HepG2 (cell line): Measurements from ENCODE around the gene NCMAP. TPM values are rescaled to one million over a fixed set of nuclear protein-coding genes. Genes with fewer than 3 reads are reported as not detected.

ENCODE experiments used
- ATAC-seq: fragments of 200-7000 bp; cut with Tn5 transposase; 3 replicates; pipeline ENCODE4 v1.9.1; 2020; ENCODE audit warnings: mild to moderate bottlenecking, moderate library complexity
- BruUV-seq: library from RNA; stranded (reverse); fragments of 400-500 nt; replicated peaks from 2 replicates; lab custom pipeline; 2021; lab: Mats Ljungman, UMichigan
- CTCF ChIA-PET: fragments of 300-600 bp; formaldehyde crosslinking; extraction: SDS; loops from one replicate; lab custom pipeline; 2021; ENCODE audit warnings: low total read pairs, inconsistent platforms, low intra/inter-chr PET ratio; lab: Yijun Ruan, JAX
- POLR2A ChIA-PET: fragments of 350-600 bp; sonication (Branson Sonifier 250); formaldehyde crosslinking; loops from one replicate; lab custom pipeline; 2020; ENCODE audit warnings: antibody characterized with exemption, inconsistent platforms; lab: Yijun Ruan, JAX
- DNase-seq: peaks from one replicate; pipeline ENCODE4 v3.0.0-alpha.2; 2015; ENCODE audit warnings: low spot score
- FAIRE-seq: peaks from 3 replicates; lab custom pipeline; 2011; peaks lifted over from hg19 to GRCh38; lab: Jason Lieb, UNC
- H2AFZ ChIP-seq: one replicate; pipeline ENCODE4 v1.6.1; 2011; ENCODE audit warnings: low read length, inconsistent platforms
- H3K27ac ChIP-seq: fragments of 300-600 bp; 3 replicates; pipeline ENCODE4 v1.8.0; 2011; ENCODE audit warnings: mixed run types, mild to moderate bottlenecking, mixed read lengths, low read length, inconsistent platforms; ENCODE audit not compliant: insufficient read depth; ENCODE audit errors: extremely low read length
- H3K27me3 ChIP-seq, 2 experiments: fragments of 200-600 bp in 1 of 2; 2 replicates in 1 of 2; 3 replicates in 1 of 2; pipeline versions ENCODE4 v1.6.0 to v1.8.0; 2011; ENCODE audit warnings: low read length in 2 of 2, mild to moderate bottlenecking in 2 of 2, moderate library complexity in 2 of 2, inconsistent platforms in 1 of 2; ENCODE audit not compliant: insufficient read depth in 2 of 2, control insufficient read depth in 1 of 2
- H3K36me3 ChIP-seq, 2 experiments: fragments of 200-600 bp in 1 of 2; replicated peaks in 1 of 2; 2 replicates in 1 of 2; 3 replicates in 1 of 2; pipeline versions ENCODE4 v1.5.1 to v1.8.0; 2011; ENCODE audit warnings: low read length in 2 of 2, inconsistent platforms in 1 of 2; ENCODE audit not compliant: insufficient read depth in 2 of 2, control insufficient read depth in 1 of 2
- H3K4me1 ChIP-seq: 2 replicates; pipeline ENCODE4 v1.5.1; 2012; ENCODE audit warnings: low read length, inconsistent platforms; ENCODE audit not compliant: insufficient read depth
- H3K4me2 ChIP-seq: 2 replicates; pipeline ENCODE4 v1.6.0; 2011; ENCODE audit warnings: low read depth, low read length, inconsistent platforms
- H3K4me3 ChIP-seq, 3 experiments: fragments of 200-600 bp in 1 of 3; sonication (generic), shearing (Covaris generic) in 1 of 3; replicated peaks in 1 of 3; 2 replicates each; pipeline ENCODE4 v1.5.1; 2011 to 2016; ENCODE audit warnings: low read length in 3 of 3, inconsistent platforms in 2 of 3, low read depth in 2 of 3, mild to moderate bottlenecking in 2 of 3, control low read depth in 1 of 3, mixed read lengths in 1 of 3; ENCODE audit not compliant: insufficient read depth in 1 of 3
- H3K79me2 ChIP-seq: one replicate; pipeline ENCODE4 v1.6.1; 2011; ENCODE audit warnings: low read length, inconsistent platforms; ENCODE audit not compliant: insufficient read depth
- H3K9ac ChIP-seq: 2 replicates; pipeline ENCODE4 v1.6.0; 2011; ENCODE audit warnings: mild to moderate bottlenecking, low read depth, low read length, inconsistent platforms; ENCODE audit not compliant: insufficient read depth
- H3K9me3 ChIP-seq: 2 replicates; pipeline ENCODE4 v1.5.1; 2012; ENCODE audit warnings: mild to moderate bottlenecking, low read length
- H4K20me1 ChIP-seq: 2 replicates; pipeline ENCODE4 v1.6.0; 2011; ENCODE audit warnings: inconsistent platforms, mild to moderate bottlenecking, low read length, moderate library complexity; ENCODE audit not compliant: insufficient read depth
- DNMT3B ChIP-seq: conservative IDR thresholded peaks from 2 replicates; pipeline ENCODE4 v1.6.1; 2016; ENCODE audit warnings: missing biosample characterization, control low read depth
- GATA4 ChIP-seq: sonication (generic); IDR thresholded peaks from 2 replicates; pipeline ENCODE4 v1.6.1; 2016; ENCODE audit warnings: antibody characterized with exemption, low read depth, borderline replicate concordance
- GATAD1 ChIP-seq: IDR thresholded peaks from 2 replicates; pipeline ENCODE4 v1.6.1; 2016; ENCODE audit warnings: missing genetic modification reagents, missing compliant biosample characterization
- MTF1 ChIP-seq: sonication (generic); formaldehyde crosslinking; IDR thresholded peaks from 2 replicates; pipeline ENCODE4 v1.5.0; 2020; ENCODE audit warnings: missing genetic modification reagents
- SP1 ChIP-seq, 2 experiments: fragments of 450-650 bp in 1 of 2; sonication (generic) in 1 of 2; formaldehyde crosslinking in 1 of 2; IDR thresholded peaks; 2 replicates each; pipeline versions ENCODE4 v1.4.0 to v1.6.1; 2016 to 2020; ENCODE audit warnings: missing genetic modification reagents in 1 of 2
- ZMAT3 ChIP-seq: sonication (generic); formaldehyde crosslinking; conservative IDR thresholded peaks from 2 replicates; pipeline ENCODE4 v1.7.0; 2021; ENCODE audit warnings: missing genetic modification reagents
- ZMYM3 ChIP-seq: sonication (generic); formaldehyde crosslinking; IDR thresholded peaks from 2 replicates; pipeline ENCODE4 v1.5.1; 2020; ENCODE audit warnings: mild to moderate bottlenecking, missing genetic modification reagents
- ZNF672 ChIP-seq: sonication (generic); formaldehyde crosslinking; IDR thresholded peaks from 2 replicates; pipeline ENCODE4 v1.8.1; 2022; ENCODE audit warnings: missing genetic modification reagents
- ZNF703 ChIP-seq: sonication (generic); formaldehyde crosslinking; IDR thresholded peaks from 2 replicates; pipeline ENCODE4 v1.5.1; 2020; ENCODE audit warnings: missing genetic modification reagents, mild to moderate bottlenecking, moderate library complexity, borderline replicate concordance
- ZNF749 ChIP-seq: sonication (generic); formaldehyde crosslinking; IDR thresholded peaks from 2 replicates; pipeline ENCODE4 v1.8.0; 2022; ENCODE audit warnings: mild to moderate bottlenecking, missing genetic modification reagents, moderate library complexity, borderline replicate concordance
- ZNF83 ChIP-seq: sonication (generic); formaldehyde crosslinking; IDR thresholded peaks from 2 replicates; pipeline ENCODE4 v1.4.0; 2020; ENCODE audit warnings: missing genetic modification reagents, mild to moderate bottlenecking, borderline replicate concordance
- WGBS: methylation state at CpG from one replicate; pipeline ENCODE4 v1.1.6; 2017; ENCODE audit warnings: low lambda C conversion rate; 5-methylcytosine and 5-hydroxymethylcytosine counted together
- in situ Hi-C: cut with HindIII; loops from 2 replicates; pipeline ENCODE4 v1.10.0; 2017; ENCODE audit warnings: low pct_unique_long_range_greater_than_20kb; ENCODE audit not compliant: extremely low pct_ligation_motif_present
- intact Hi-C: fragments of 100-400 bp; cut with micrococcal nuclease; formaldehyde crosslinking; loops from one replicate; pipeline ENCODE4 v1.10.0; 2022; ENCODE audit not compliant: unreplicated experiment
- polyA plus RNA-seq, 8 experiments: library from polyadenylated mRNA; depleted of rRNA in 3 of 8; stranded (reverse) in 7 of 8; unstranded in 1 of 8; fragments of >200 nt; fragmentation: Illumina TruSeq in 4 of 8; extraction: Trizol in 4 of 8; gene quantifications; 2 replicates each; pipeline versions ENCODE4 v1.2.1 to v1.2.3, GENCODE V29; 2011 to 2016; ENCODE audit warnings: low read depth in 4 of 8, missing spikeins in 1 of 8, mixed read lengths in 1 of 8; ENCODE audit not compliant: insufficient read depth in 1 of 8
- total RNA-seq, 5 experiments: library from RNA; depleted of rRNA; stranded (reverse); fragments of >200 nt; fragmentation: Illumina TruSeq; extraction: Trizol; gene quantifications; 2 replicates each; pipeline ENCODE4 v1.2.3, GENCODE V29; 2016; ENCODE audit warnings: low read depth in 1 of 5
- TF ChIP-seq, protein P1 (sequence below): IDR thresholded peaks from 2 replicates; pipeline ENCODE4 v1.6.1; 2016; ENCODE audit warnings: low read depth, borderline replicate concordance
- TF ChIP-seq, protein P2 (sequence below): sonication (generic); formaldehyde crosslinking; IDR thresholded peaks from 2 replicates; pipeline ENCODE4 v1.4.0; 2020; ENCODE audit warnings: missing genetic modification reagents; ENCODE audit errors: not compliant biosample characterization
- TF ChIP-seq, protein P3 (sequence below): sonication (generic); formaldehyde crosslinking; IDR thresholded peaks from 2 replicates; pipeline ENCODE4 v1.4.0; 2020; ENCODE audit warnings: missing genetic modification reagents
- TF ChIP-seq, protein P4 (sequence below): sonication (generic); formaldehyde crosslinking; IDR thresholded peaks from 2 replicates; pipeline ENCODE4 v1.4.0; 2020; ENCODE audit warnings: missing genetic modification reagents, mild to moderate bottlenecking, borderline replicate concordance
- TF ChIP-seq, protein P5 (sequence below): sonication (generic); formaldehyde crosslinking; IDR thresholded peaks from 2 replicates; pipeline ENCODE4 v1.4.0; 2020; ENCODE audit warnings: mild to moderate bottlenecking, missing genetic modification reagents
- TF ChIP-seq, protein P6 (sequence below): sonication (generic); formaldehyde crosslinking; IDR thresholded peaks from 2 replicates; pipeline ENCODE4 v1.4.0; 2020; ENCODE audit warnings: missing genetic modification reagents, borderline replicate concordance

NCMAP gene
- total and polyA plus RNA-seq, 2 of the 13 experiments (the other 11 are each of a cell fraction or from before 2014, with no cell fraction given), result 2.7 to 20.0 TPM

DNA sequence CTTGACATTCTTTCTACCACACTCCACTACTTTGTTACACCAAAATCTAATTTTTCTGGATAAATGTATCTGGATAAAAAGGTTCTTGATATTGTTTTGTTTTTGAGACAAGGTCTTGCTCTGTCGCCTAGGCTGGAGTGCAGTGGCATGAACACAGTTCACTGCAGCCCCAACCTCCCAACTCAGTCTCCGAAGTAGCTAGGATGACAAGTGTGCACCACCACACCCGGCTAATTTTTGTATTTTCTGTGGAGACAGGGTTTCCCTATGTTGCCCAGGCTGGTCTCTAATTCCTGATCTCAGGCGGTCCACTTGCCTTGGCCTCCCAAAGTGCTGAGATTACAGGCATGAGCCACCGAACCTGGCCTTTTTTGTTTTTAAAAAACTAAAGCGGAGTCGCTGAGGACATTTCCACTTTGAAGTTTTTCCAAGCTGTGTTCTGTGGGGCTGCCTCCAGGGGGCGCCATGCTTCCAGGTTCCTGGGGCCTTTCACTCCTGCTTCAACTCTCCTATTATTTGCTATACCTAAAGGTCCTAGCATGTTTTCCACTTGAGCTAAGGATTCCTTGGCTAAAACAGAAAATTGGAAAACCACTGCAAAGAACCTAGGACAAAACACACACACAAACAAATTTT lies 14.1 kb upstream of the NCMAP start:
- in situ Hi-C loops (loop anchor here (10.0 kb wide), 1 partner anchor 93 kb away; no protein-coding TSS in a partner anchor), intact Hi-C loops (loop anchor here (1.0 to 5.0 kb wide), 2 partner anchors 45 to 95 kb away; no protein-coding TSS in a partner anchor)
- Histone ChIP-seq H3K79me2 (no peaks in the 10 kb centered on the region), H3K27ac (peak overlapping the region; percentile 94), H3K27me3 (no peaks in the 10 kb centered on the region), H3K9ac (peak overlapping the region; percentile 50), H3K4me3 (peak overlapping the region; percentile 10 to 51 (median 47); a peak in 5 of 6 replicates), H4K20me1 (no peaks in the 10 kb centered on the region), H3K9me3 (no peaks in the 10 kb centered on the region), H3K4me2 (peak overlapping the region; percentile 74), H2AFZ (no peak overlapping the region), H3K36me3 (no peaks in the 10 kb centered on the region), H3K4me1 (peaks cover 64% of the 10 kb centered on the region)
- ChIA-PET CTCF (interaction anchor here (0.7 to 1.9 kb wide), 2 partner anchors 45 to 383 kb away, joined by 3 to 8 read pairs; no protein-coding TSS in a partner anchor), POLR2A (interaction anchor here (0.8 to 3.0 kb wide), 12 partner anchors 7 to 183 kb away, joined by 3 to 15 read pairs (median 9); partner anchors contain the start of genes NCMAP, NIPAL3 and RCAN3)
- FAIRE-seq, result no peak
- 11% methylated on average over 8 of the region's 8 CpGs for WGBS
- ATAC-seq, result peak; percentile 67
- BruUV-seq, result no TSS peak
- DNase-seq, result peak; percentile 25
- TF ChIP-seq ZNF672 (no peak), MTF1 (CRISPR knock-in tag) (no peak), ZMAT3 (CRISPR knock-in tag) (peak; percentile 44; the same call in 1 of the 2 replicates), ZMYM3 (peak; percentile 35; the same call in 1 of the 2 replicates), DNMT3B (CRISPR knock-in tag) (no peak), SP1 (IDR thresholded peaks at IDR 0.05) (no peak), SP1 (CRISPR knock-in tag; IDR thresholded peaks at IDR 0.05) (no peak), ZNF703 (CRISPR knock-in tag) (no peak), GATA4 (no peak), ZNF749 (no peak), ZNF83 (CRISPR knock-in tag) (no peak), GATAD1 (CRISPR knock-in tag) (no peak)
- TF ChIP-seq, protein P1, sequence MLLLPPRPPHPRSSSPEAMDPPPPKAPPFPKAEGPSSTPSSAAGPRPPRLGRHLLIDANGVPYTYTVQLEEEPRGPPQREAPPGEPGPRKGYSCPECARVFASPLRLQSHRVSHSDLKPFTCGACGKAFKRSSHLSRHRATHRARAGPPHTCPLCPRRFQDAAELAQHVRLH (CRISPR knock-in tag), result peak; percentile 30; the same call in 1 of the 2 replicates
- TF ChIP-seq, protein P2, sequence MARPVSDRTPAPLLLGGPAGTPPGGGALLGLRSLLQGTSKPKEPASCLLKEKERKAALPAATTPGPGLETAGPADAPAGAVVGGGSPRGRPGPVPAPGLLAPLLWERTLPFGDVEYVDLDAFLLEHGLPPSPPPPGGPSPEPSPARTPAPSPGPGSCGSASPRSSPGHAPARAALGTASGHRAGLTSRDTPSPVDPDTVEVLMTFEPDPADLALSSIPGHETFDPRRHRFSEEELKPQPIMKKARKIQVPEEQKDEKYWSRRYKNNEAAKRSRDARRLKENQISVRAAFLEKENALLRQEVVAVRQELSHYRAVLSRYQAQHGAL (CRISPR knock-in tag), result no peak
- TF ChIP-seq, protein P3, sequence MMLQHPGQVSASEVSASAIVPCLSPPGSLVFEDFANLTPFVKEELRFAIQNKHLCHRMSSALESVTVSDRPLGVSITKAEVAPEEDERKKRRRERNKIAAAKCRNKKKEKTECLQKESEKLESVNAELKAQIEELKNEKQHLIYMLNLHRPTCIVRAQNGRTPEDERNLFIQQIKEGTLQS, result no peak
- TF ChIP-seq, protein P4, sequence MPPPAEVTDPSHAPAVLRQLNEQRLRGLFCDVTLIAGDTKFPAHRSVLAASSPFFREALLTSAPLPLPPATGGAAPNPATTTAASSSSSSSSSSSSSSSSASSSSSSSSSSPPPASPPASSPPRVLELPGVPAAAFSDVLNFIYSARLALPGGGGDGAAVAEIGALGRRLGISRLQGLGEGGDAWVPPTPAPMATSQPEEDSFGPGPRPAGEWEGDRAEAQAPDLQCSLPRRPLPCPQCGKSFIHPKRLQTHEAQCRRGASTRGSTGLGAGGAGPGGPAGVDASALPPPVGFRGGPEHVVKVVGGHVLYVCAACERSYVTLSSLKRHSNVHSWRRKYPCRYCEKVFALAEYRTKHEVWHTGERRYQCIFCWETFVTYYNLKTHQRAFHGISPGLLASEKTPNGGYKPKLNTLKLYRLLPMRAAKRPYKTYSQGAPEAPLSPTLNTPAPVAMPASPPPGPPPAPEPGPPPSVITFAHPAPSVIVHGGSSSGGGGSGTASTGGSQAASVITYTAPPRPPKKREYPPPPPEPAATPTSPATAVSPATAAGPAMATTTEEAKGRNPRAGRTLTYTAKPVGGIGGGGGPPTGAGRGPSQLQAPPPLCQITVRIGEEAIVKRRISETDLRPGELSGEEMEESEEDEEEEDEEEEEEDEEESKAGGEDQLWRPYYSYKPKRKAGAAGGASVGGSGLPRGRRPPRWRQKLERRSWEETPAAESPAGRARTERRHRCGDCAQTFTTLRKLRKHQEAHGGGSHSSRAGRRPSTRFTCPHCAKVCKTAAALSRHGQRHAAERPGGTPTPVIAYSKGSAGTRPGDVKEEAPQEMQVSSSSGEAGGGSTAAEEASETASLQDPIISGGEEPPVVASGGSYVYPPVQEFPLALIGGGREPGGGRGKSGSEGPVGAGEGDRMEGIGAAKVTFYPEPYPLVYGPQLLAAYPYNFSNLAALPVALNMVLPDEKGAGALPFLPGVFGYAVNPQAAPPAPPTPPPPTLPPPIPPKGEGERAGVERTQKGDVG (CRISPR knock-in tag), result no peak
- TF ChIP-seq, protein P5, sequence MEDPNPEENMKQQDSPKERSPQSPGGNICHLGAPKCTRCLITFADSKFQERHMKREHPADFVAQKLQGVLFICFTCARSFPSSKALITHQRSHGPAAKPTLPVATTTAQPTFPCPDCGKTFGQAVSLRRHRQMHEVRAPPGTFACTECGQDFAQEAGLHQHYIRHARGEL (CRISPR knock-in tag), result no peak
- TF ChIP-seq, protein P6, sequence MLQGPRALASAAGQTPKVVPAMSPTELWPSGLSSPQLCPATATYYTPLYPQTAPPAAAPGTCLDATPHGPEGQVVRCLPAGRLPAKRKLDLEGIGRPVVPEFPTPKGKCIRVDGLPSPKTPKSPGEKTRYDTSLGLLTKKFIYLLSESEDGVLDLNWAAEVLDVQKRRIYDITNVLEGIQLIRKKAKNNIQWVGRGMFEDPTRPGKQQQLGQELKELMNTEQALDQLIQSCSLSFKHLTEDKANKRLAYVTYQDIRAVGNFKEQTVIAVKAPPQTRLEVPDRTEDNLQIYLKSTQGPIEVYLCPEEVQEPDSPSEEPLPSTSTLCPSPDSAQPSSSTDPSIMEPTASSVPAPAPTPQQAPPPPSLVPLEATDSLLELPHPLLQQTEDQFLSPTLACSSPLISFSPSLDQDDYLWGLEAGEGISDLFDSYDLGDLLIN (CRISPR knock-in tag), result no peak
